Ishikawa (cell line): Measurements from ENCODE around the gene COL27A1.

Experiments
- CEBPB ChIP-seq: IDR thresholded peaks from 2 replicates; pipeline ENCODE4 v1.6.1; 2012
- CREB1 ChIP-seq: IDR thresholded peaks from 2 replicates; pipeline ENCODE4 v1.6.1; 2012; ENCODE audit warnings: low read depth
- EGR1 ChIP-seq: IDR thresholded peaks from 2 replicates; pipeline ENCODE4 v1.6.1; 2012
- EP300 ChIP-seq: IDR thresholded peaks from 2 replicates; pipeline ENCODE4 v1.6.1; 2012; ENCODE audit warnings: borderline replicate concordance
- FOXM1 ChIP-seq: IDR thresholded peaks from 2 replicates; pipeline ENCODE4 v1.6.1; 2012; ENCODE audit warnings: low read depth, borderline replicate concordance
- MAX ChIP-seq: IDR thresholded peaks from 2 replicates; pipeline ENCODE4 v1.6.1; 2012
- NFIC ChIP-seq: IDR thresholded peaks from 2 replicates; pipeline ENCODE4 v1.6.1; 2012
- RAD21 ChIP-seq: IDR thresholded peaks from 2 replicates; pipeline ENCODE4 v1.6.1; 2012; ENCODE audit warnings: low read depth
- REST ChIP-seq: IDR thresholded peaks from 2 replicates; pipeline ENCODE4 v1.6.1; 2012; ENCODE audit warnings: low read depth, mild to moderate bottlenecking
- TAF1 ChIP-seq: IDR thresholded peaks from 2 replicates; pipeline ENCODE4 v1.6.1; 2012; ENCODE audit warnings: low read depth, mild to moderate bottlenecking
- TCF12 ChIP-seq: IDR thresholded peaks from 2 replicates; pipeline ENCODE4 v1.6.1; 2012; ENCODE audit warnings: low read depth
- TEAD4 ChIP-seq: IDR thresholded peaks from 2 replicates; pipeline ENCODE4 v1.6.1; 2012
- USF1 ChIP-seq: IDR thresholded peaks from 2 replicates; pipeline ENCODE4 v1.6.1; 2012
- YY1 ChIP-seq: IDR thresholded peaks from 2 replicates; pipeline ENCODE4 v1.6.1; 2012; ENCODE audit warnings: low read depth
- ZBTB7A ChIP-seq: IDR thresholded peaks from 2 replicates; pipeline ENCODE4 v1.6.1; 2012; ENCODE audit warnings: low read depth

COL27A1 gene

GRCh38 chr9:114161513-114161912, 6.2 kb downstream of the COL27A1 start:
- TF ChIP-seq CEBPB, result no peak
- TF ChIP-seq EGR1, result no peak
- TF ChIP-seq REST, result no peak
- no peak for TF ChIP-seq FOXM1
- TF ChIP-seq ZBTB7A, result no peak
- no peak for TF ChIP-seq NFIC
- TF ChIP-seq YY1, result no peak

GRCh38 chr9:114163517-114163951, 8.2 kb downstream of the COL27A1 start:
- TF ChIP-seq REST, result peak; percentile 34; the same call in 1 of the 2 replicates
- no peak for TF ChIP-seq TAF1
- peak; percentile 50; the same call in 1 of the 2 replicates for TF ChIP-seq MAX

- TF ChIP-seq RAD21 (no peak), EGR1 (no peak), EP300 (no peak), ZBTB7A (no peak), MAX (no peak)
These were observed 9.0 kb downstream of the COL27A1 start for GRCh38 chr9:114164191-114164794.

GRCh38 chr9:114165407-114166102, 10.2 kb downstream of the COL27A1 start:
- TF ChIP-seq EP300 (no peak), MAX (no peak), CEBPB (no peak), CREB1 (no peak), ZBTB7A (no peak), RAD21 (no peak), USF1 (no peak)

GRCh38 chr9:114166103-114166470, 10.8 kb downstream of the COL27A1 start:
- TF ChIP-seq TEAD4 (no peak), EGR1 (no peak), ZBTB7A (no peak), CREB1 (no peak), TAF1 (no peak), CEBPB (no peak), MAX (no peak), RAD21 (no peak), YY1 (no peak), TCF12 (no peak), USF1 (no peak), REST (no peak), NFIC (no peak), EP300 (no peak), FOXM1 (no peak)
